ENCODE data around the gene CDH19. TPM values are rescaled to one million over a fixed set of nuclear protein-coding genes. Genes with fewer than 3 reads are reported as not detected.

The CDH19 gene
- total and polyA plus RNA-seq, 9 donors: 0.18 to 3.5 (median 1.8) TPM; not detected in 1

- Histone ChIP-seq H3K27me3 (no peaks in the 10 kb centered on the region), H3K27ac (no peak overlapping the region), H3K9me3 (no peaks in the 10 kb centered on the region), H3K4me3 (no peak overlapping the region), H3K4me1 (ENCODE audit: insufficient read depth) (no peaks in the 10 kb centered on the region), H3K36me3 (no peaks in the 10 kb centered on the region)
- DNase-seq: no peak
- no peak for TF ChIP-seq EP300 (IDR thresholded peaks at IDR 0.05)
- no peak for TF ChIP-seq CTCF (IDR thresholded peaks at IDR 0.05)
- no peak for TF ChIP-seq POLR2A (IDR thresholded peaks at IDR 0.05)
- intact Hi-C loops (cut with DNase I): no loop called here
- 71 to 76% (median 74%) methylated on average over 4 of the region's 4 CpGs for WGBS, 3 donors
These were observed 12.7 kb upstream of the CDH19 start for GRCh38 chr18:66616523-66616983.

DNA sequence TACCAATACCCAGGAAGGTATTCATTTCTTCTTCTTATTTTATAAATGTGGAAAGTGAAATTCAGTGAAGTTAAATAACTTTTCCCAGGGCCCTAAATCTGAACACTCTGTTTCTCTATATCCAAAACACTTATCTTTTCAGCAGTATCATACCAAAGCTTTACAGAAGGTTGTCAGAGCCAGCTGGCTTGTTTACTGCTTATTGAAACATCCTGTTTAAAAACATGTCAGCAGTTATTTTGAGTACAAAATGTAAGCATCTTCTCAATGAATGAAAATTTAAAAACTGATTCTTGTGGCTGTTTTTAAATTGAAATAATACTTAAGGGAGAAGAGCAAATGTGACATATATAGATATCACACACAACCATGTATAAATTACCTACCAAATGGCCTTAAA is 11.3 kb upstream of the CDH19 start:
- H3K9me3 ChIP-seq: no peaks in the 10 kb centered on the region
- no peak for TF ChIP-seq CTCF (IDR thresholded peaks at IDR 0.05)
- TF ChIP-seq EP300 (IDR thresholded peaks at IDR 0.05): no peak
- TF ChIP-seq POLR2A (IDR thresholded peaks at IDR 0.05): no peak
- H3K4me1 ChIP-seq (ENCODE audit: insufficient read depth): no peaks in the 10 kb centered on the region
- DNase-seq: no peak
- intact Hi-C loops (cut with DNase I): no loop called here
- H3K27me3 ChIP-seq: no peaks in the 10 kb centered on the region
- no peaks in the 10 kb centered on the region for H3K36me3 ChIP-seq
- H3K4me3 ChIP-seq: no peak overlapping the region
- no peak overlapping the region for H3K27ac ChIP-seq

- WGBS, 3 donors: 94 to 96% (median 95%) methylated on average over 6 of the region's 6 CpGs
- intact Hi-C loops (cut with DNase I): no loop called here
- no peaks in the 10 kb centered on the region for H3K9me3 ChIP-seq
- no peak overlapping the region for H3K27ac ChIP-seq
- no peak overlapping the region for H3K4me3 ChIP-seq
- no peaks in the 10 kb centered on the region for H3K27me3 ChIP-seq
- H3K4me1 ChIP-seq (ENCODE audit: insufficient read depth): no peaks in the 10 kb centered on the region
- DNase-seq: no peak
- TF ChIP-seq EP300 (IDR thresholded peaks at IDR 0.05): no peak
- TF ChIP-seq CTCF (IDR thresholded peaks at IDR 0.05): no peak
- no peak for TF ChIP-seq POLR2A (IDR thresholded peaks at IDR 0.05)
- H3K36me3 ChIP-seq: no peaks in the 10 kb centered on the region
These were observed 3.7 kb upstream of the CDH19 start for GRCh38 chr18:66607632-66608031.

GRCh38 chr18:66601649-66602048 is 2.2 kb downstream of the CDH19 start:
- intact Hi-C loops (cut with DNase I): no loop called here
- H3K27me3 ChIP-seq: no peaks in the 10 kb centered on the region
- no peaks in the 10 kb centered on the region for H3K36me3 ChIP-seq
- H3K27ac ChIP-seq: no peak overlapping the region
- WGBS, 3 donors: 51 to 65% (median 53%) methylated on average over 3 of the region's 3 CpGs
- H3K9me3 ChIP-seq: no peaks in the 10 kb centered on the region
- DNase-seq: no peak
- no peaks in the 10 kb centered on the region for H3K4me1 ChIP-seq (ENCODE audit: insufficient read depth)
- H3K4me3 ChIP-seq: no peak overlapping the region
- TF ChIP-seq EP300 (IDR thresholded peaks at IDR 0.05) (no peak), POLR2A (IDR thresholded peaks at IDR 0.05) (no peak), CTCF (IDR thresholded peaks at IDR 0.05) (no peak)

DNA sequence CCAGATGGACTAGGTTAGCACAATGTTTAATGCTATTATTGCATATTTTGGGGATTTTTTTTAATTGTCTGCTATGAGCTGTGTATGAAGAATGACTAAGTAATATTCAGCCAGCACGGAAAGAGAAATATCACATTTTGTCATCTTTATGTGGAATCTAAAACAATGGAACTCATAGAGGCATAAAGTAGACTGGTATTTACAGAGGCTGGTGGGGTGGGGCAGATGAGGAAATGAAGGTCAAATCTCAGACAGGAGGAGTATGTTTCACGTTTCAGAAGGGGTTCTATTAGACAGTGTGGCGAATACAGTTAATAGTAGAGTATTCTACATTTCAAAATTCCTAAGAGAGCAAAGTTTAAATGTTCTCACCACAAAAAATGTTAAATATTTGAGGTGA is 4.7 kb downstream of the CDH19 start:
- Histone ChIP-seq H3K27ac (no peak overlapping the region), H3K4me1 (ENCODE audit: insufficient read depth) (no peaks in the 10 kb centered on the region), H3K27me3 (no peaks in the 10 kb centered on the region), H3K9me3 (no peaks in the 10 kb centered on the region), H3K4me3 (no peak overlapping the region), H3K36me3 (no peaks in the 10 kb centered on the region)
- DNase-seq: no peak
- TF ChIP-seq CTCF (IDR thresholded peaks at IDR 0.05): no peak
- no peak for TF ChIP-seq EP300 (IDR thresholded peaks at IDR 0.05)
- TF ChIP-seq POLR2A (IDR thresholded peaks at IDR 0.05): no peak
- 26 to 42% (median 37%) methylated on average over 3 of the region's 3 CpGs for WGBS, 3 donors
- intact Hi-C loops (cut with DNase I): no loop called here
